Effector memory CD4-positive, alpha-beta T cell (primary cell): Measurements from ENCODE around the gene MYH10.

Experiments used
- DNase-seq, 3 donors: peaks; one replicate each; pipeline ENCODE4 v3.0.0-alpha.2; 2020
- H3K27ac ChIP-seq: 2 replicates; pipeline ENCODE4 v1.7.0; 2013; ENCODE audit warnings: mild to moderate bottlenecking, low read length, moderate library complexity; ENCODE audit not compliant: insufficient read depth, poor library complexity, severe bottlenecking
- H3K27me3 ChIP-seq: replicated peaks from 2 replicates; pipeline ENCODE4 v1.7.0; 2013; ENCODE audit warnings: mild to moderate bottlenecking, low read length; ENCODE audit not compliant: insufficient read depth, control insufficient read depth, poor library complexity, severe bottlenecking
- H3K36me3 ChIP-seq: 2 replicates; pipeline ENCODE4 v1.7.0; 2013; ENCODE audit warnings: mild to moderate bottlenecking, low read length, moderate library complexity; ENCODE audit not compliant: control insufficient read depth, insufficient read depth
- H3K4me1 ChIP-seq: 2 replicates; pipeline ENCODE4 v1.7.0; 2013; ENCODE audit warnings: low read length, mild to moderate bottlenecking; ENCODE audit not compliant: control insufficient read depth, insufficient read depth, poor library complexity, severe bottlenecking
- H3K4me3 ChIP-seq: 2 replicates; pipeline ENCODE4 v1.7.0; 2013; ENCODE audit warnings: low read length, low read depth, mild to moderate bottlenecking; ENCODE audit not compliant: insufficient read depth, poor library complexity, severe bottlenecking
- H3K9me3 ChIP-seq: 2 replicates; pipeline ENCODE4 v1.7.0; 2013; ENCODE audit warnings: mild to moderate bottlenecking, low read length, moderate library complexity; ENCODE audit not compliant: control insufficient read depth

The MYH10 gene

GRCh38 chr17:8588877-8589554 lies 41.5 kb downstream of the MYH10 start:
- Histone ChIP-seq H3K27me3 (no peaks in the 10 kb centered on the region), H3K36me3 (no peaks in the 10 kb centered on the region), H3K4me1 (no peaks in the 10 kb centered on the region), H3K9me3 (no peaks in the 10 kb centered on the region), H3K27ac (no peak overlapping the region), H3K4me3 (no peak overlapping the region)
- DNase-seq = no peak

GRCh38 chr17:8586766-8587165 lies 43.8 kb downstream of the MYH10 start:
- DNase-seq = no peak
- H3K27ac ChIP-seq = no peak overlapping the region
- no peaks in the 10 kb centered on the region for H3K4me1 ChIP-seq
- H3K27me3 ChIP-seq = no peaks in the 10 kb centered on the region
- H3K9me3 ChIP-seq = no peaks in the 10 kb centered on the region
- no peaks in the 10 kb centered on the region for H3K36me3 ChIP-seq
- no peak overlapping the region for H3K4me3 ChIP-seq

GRCh38 chr17:8585911-8586310 lies 44.6 kb downstream of the MYH10 start:
- H3K36me3 ChIP-seq = no peaks in the 10 kb centered on the region

GRCh38 chr17:8583954-8584353 lies 46.6 kb downstream of the MYH10 start:
- no peak overlapping the region for H3K27ac ChIP-seq
- no peaks in the 10 kb centered on the region for H3K4me1 ChIP-seq
- DNase-seq = no peak
- H3K36me3 ChIP-seq = no peaks in the 10 kb centered on the region
- no peak overlapping the region for H3K4me3 ChIP-seq
- H3K9me3 ChIP-seq = no peaks in the 10 kb centered on the region
- no peaks in the 10 kb centered on the region for H3K27me3 ChIP-seq

More at GRCh38 chr17:8585911-8586310, 44.6 kb downstream of the MYH10 start:
- no peak for DNase-seq
- H3K4me3 ChIP-seq = no peak overlapping the region
- no peak overlapping the region for H3K27ac ChIP-seq
- H3K9me3 ChIP-seq = no peaks in the 10 kb centered on the region
- no peaks in the 10 kb centered on the region for H3K4me1 ChIP-seq
- H3K27me3 ChIP-seq = no peaks in the 10 kb centered on the region

- no peaks in the 10 kb centered on the region for H3K36me3 ChIP-seq
- DNase-seq = no peak
- no peaks in the 10 kb centered on the region for H3K4me1 ChIP-seq
- peaks cover 3% of the 10 kb centered on the region for H3K27me3 ChIP-seq
- H3K4me3 ChIP-seq = no peak overlapping the region
- no peaks in the 10 kb centered on the region for H3K9me3 ChIP-seq
- no peak overlapping the region for H3K27ac ChIP-seq
These were observed 49.4 kb downstream of the MYH10 start for GRCh38 chr17:8580952-8581658.

GRCh38 chr17:8577868-8578267 lies 52.7 kb downstream of the MYH10 start:
- DNase-seq = no peak
- peaks cover 3% of the 10 kb centered on the region for H3K27me3 ChIP-seq
- no peaks in the 10 kb centered on the region for H3K4me1 ChIP-seq
- no peaks in the 10 kb centered on the region for H3K36me3 ChIP-seq
- no peaks in the 10 kb centered on the region for H3K9me3 ChIP-seq
- no peak overlapping the region for H3K4me3 ChIP-seq
- H3K27ac ChIP-seq = no peak overlapping the region

GRCh38 chr17:8576559-8577294 lies 53.8 kb downstream of the MYH10 start:
- H3K36me3 ChIP-seq = no peaks in the 10 kb centered on the region
- H3K4me3 ChIP-seq = no peak overlapping the region
- H3K9me3 ChIP-seq = no peaks in the 10 kb centered on the region
- no peak for DNase-seq
- peaks cover 3% of the 10 kb centered on the region for H3K27me3 ChIP-seq
- H3K4me1 ChIP-seq = no peaks in the 10 kb centered on the region
- H3K27ac ChIP-seq = no peak overlapping the region

GRCh38 chr17:8574687-8575086 lies 55.8 kb downstream of the MYH10 start:
- Histone ChIP-seq H3K27me3 (peaks cover 3% of the 10 kb centered on the region), H3K9me3 (no peaks in the 10 kb centered on the region), H3K4me3 (no peak overlapping the region), H3K27ac (no peak overlapping the region), H3K36me3 (no peaks in the 10 kb centered on the region), H3K4me1 (no peaks in the 10 kb centered on the region)
- no peak for DNase-seq

- Histone ChIP-seq H3K36me3 (no peaks in the 10 kb centered on the region), H3K9me3 (no peaks in the 10 kb centered on the region), H3K4me1 (no peaks in the 10 kb centered on the region), H3K27me3 (peaks cover 3% of the 10 kb centered on the region), H3K4me3 (no peak overlapping the region), H3K27ac (no peak overlapping the region)
- DNase-seq = no peak
These were observed 57.8 kb downstream of the MYH10 start for GRCh38 chr17:8572764-8573163.
